ENCODE results near the gene GRK4. TPM values are rescaled to one million over a fixed set of nuclear protein-coding genes. Genes with fewer than 3 reads are reported as not detected.

GRK4 gene
- polyA plus RNA-seq, 1 donor: 11.2 TPM

DNA sequence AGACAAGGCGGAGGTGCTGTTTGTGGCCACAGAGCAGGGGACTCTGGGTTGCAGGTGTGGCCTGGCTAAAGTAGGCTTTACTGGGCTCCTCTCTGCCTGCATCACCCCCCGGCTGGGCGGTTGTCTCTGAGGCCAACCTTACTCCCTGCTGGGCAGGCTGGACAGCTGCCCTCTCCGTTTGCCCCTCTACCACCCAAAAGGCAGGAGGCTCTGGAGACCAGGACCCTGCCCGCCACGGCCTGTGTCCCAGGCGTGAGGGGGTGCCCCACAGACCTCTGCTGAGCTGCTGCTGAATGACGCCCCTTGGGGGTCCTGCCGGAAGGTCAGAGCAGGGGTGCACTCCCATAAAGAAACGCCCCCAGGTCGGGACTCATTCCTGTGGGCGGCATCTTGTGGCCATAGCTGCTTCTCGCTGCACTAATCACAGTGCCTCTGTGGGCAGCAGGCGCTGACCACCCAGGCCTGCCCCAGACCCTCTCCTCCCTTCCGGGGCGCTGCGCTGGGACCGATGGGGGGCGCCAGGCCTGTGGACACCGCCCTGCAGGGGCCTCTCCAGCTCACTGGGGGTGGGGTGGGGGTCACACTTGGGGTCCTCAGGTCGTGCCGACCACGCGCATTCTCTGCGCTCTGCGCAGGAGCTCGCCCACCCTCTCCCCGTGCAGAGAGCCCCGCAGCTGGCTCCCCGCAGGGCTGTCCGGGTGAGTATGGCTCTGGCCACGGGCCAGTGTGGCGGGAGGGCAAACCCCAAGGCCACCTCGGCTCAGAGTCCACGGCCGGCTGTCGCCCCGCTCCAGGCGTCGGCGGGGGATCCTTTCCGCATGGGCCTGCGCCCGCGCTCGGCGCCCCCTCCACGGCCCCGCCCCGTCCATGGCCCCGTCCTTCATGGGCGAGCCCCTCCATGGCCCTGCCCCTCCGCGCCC lies 110.0 kb downstream of the GRK4 start:
- DNase-seq: no peak

DNA sequence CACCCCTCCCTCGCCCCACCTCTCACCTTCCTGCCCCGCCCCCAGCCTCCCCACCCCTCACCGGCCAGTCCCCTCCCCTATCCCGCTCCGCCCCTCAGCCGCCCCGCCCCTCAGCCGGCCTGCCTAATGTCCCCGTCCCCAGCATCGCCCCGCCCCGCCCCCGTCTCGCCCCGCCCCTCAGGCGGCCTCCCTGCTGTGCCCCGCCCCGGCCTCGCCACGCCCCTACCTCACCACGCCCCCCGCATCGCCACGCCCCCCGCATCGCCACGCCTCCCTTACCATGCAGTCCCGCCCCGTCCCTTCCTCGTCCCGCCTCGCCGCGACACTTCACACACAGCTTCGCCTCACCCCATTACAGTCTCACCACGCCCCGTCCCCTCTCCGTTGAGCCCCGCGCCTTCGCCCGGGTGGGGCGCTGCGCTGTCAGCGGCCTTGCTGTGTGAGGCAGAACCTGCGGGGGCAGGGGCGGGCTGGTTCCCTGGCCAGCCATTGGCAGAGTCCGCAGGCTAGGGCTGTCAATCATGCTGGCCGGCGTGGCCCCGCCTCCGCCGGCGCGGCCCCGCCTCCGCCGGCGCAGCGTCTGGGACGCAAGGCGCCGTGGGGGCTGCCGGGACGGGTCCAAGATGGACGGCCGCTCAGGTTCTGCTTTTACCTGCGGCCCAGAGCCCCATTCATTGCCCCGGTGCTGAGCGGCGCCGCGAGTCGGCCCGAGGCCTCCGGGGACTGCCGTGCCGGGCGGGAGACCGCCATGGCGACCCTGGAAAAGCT lies 110.9 kb downstream of the GRK4 start, which contains the start of the genes HTT and HTT-AS:
TSS of gene HTT (plus strand) at position 604 of the 768 bp plus-strand sequence. CDS start at position 749, 145 bp downstream.
TSS of gene HTT-AS (minus strand) at position 461 of the 768 bp plus-strand sequence.
- peak; percentile 97 for DNase-seq

DNA sequence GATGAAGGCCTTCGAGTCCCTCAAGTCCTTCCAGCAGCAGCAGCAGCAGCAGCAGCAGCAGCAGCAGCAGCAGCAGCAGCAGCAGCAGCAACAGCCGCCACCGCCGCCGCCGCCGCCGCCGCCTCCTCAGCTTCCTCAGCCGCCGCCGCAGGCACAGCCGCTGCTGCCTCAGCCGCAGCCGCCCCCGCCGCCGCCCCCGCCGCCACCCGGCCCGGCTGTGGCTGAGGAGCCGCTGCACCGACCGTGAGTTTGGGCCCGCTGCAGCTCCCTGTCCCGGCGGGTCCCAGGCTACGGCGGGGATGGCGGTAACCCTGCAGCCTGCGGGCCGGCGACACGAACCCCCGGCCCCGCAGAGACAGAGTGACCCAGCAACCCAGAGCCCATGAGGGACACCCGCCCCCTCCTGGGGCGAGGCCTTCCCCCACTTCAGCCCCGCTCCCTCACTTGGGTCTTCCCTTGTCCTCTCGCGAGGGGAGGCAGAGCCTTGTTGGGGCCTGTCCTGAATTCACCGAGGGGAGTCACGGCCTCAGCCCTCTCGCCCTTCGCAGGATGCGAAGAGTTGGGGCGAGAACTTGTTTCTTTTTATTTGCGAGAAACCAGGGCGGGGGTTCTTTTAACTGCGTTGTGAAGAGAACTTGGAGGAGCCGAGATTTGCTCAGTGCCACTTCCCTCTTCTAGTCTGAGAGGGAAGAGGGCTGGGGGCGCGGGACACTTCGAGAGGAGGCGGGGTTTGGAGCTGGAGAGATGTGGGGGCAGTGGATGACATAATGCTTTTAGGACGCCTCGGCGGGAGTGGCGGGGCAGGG lies 111.7 kb downstream of the GRK4 start:
- DNase-seq: peak; percentile 61

DNA sequence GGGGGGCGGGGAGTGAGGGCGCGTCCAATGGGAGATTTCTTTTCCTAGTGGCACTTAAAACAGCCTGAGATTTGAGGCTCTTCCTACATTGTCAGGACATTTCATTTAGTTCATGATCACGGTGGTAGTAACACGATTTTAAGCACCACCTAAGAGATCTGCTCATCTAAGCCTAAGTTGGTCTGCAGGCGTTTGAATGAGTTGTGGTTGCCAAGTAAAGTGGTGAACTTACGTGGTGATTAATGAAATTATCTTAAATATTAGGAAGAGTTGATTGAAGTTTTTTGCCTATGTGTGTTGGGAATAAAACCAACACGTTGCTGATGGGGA lies 112.2 kb downstream of the GRK4 start:
- DNase-seq: no peak

DNA sequence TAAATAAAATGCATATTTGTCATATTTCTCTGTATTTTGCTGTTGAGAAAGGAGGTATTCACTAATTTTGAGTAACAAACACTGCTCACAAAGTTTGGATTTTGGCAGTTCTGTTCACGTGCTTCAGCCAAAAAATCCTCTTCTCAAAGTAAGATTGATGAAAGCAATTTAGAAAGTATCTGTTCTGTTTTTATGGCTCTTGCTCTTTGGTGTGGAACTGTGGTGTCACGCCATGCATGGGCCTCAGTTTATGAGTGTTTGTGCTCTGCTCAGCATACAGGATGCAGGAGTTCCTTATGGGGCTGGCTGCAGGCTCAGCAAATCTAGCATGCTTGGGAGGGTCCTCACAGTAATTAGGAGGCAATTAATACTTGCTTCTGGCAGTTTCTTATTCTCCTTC lies 114.4 kb downstream of the GRK4 start:
- no peak for DNase-seq

DNA sequence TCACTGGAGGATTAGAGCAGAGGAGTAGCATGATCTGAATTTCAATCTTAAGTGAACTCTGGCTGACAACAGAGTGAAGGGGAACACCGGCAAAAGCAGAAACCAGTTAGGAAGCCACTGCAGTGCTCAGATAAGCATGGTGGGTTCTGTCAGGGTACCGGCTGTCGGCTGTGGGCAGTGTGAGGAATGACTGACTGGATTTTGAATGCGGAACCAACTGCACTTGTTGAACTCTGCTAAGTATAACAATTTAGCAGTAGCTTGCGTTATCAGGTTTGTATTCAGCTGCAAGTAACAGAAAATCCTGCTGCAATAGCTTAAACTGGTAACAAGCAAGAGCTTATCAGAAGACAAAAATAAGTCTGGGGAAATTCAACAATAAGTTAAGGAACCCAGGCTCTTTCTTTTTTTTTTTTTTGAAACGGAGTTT lies 116.3 kb downstream of the GRK4 start:
- no peak for DNase-seq

DNA sequence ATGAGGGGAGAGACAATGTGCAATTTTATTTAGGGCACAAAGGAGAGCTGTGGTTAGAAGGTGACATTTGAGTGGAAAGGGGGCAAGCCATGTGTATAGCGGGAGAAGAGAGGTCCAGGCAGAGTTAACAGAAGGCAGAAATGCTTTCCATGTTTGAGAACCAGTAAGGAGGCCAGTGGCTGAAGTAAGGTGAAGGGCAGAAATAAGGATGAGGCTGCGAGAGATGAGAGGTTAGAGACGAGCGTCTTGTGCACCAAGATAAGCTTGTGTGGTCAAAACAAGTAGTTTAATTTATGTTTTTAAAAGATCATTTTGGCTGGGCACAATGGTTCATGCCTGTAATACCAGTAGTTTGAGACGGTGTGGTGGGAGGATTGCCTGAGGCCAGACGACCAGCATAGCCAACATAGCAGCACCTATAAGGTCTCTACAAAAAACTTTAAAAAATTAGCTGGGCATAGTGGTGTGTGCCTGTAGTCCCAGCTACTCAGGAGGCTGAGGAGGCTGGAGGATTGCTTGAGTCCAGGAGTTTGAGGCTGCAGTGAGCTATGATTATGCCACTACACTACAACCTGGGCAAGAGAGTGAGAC lies 119.6 kb downstream of the GRK4 start:
- no peak for DNase-seq

DNA sequence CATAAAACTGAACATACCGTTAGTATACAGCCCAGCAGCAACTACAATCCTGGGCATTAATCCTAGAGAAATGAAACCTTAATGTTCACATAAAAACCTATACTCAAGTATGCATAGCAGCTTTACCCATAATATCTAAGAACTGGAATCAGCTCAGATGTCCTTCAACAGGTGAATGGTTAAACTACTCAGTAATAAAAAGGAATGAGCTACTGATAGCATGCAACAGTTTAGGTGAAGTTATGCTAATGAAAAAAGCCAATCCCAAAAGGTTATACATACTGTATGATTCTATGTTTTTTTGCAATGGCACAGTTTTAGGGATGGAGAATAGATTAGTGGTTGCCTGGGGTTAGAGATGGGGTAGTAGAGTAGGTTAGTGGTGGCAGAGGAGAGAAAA lies 120.4 kb downstream of the GRK4 start:
- DNase-seq: no peak

DNA sequence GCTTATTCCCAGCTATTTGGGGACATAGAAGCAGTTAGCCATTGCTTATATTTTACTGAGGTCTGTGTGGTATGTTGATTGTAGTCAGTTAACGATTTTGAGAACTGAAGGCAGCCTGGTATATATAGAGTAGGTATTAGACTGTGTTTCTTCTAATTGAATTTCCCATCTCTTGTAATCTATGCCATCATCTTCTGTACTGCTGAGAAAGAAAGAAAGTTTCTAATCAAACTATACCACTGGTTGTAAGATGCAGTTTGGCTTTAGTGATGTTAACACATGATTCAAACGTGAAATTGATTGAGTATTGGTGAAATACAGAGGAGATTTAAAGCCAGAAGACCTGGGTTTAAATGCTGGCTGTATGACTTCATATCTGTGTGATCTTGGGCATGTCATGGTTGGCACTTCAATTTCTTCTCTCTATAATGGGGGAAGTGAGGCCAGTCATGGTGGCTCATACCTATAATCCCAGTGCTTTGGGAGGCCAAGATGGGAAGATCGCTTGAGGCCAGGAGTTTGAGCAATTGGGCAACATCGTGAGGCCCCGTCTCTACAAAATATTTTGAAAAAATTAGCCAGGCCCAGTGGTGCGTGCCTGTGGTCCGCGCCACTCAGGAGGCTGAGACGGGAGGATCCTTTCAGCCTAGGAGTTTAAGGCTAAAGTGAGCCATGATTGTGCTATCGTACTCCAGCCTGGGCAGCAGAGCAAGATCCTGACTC lies 122.7 kb downstream of the GRK4 start:
- DNase-seq: no peak

DNA sequence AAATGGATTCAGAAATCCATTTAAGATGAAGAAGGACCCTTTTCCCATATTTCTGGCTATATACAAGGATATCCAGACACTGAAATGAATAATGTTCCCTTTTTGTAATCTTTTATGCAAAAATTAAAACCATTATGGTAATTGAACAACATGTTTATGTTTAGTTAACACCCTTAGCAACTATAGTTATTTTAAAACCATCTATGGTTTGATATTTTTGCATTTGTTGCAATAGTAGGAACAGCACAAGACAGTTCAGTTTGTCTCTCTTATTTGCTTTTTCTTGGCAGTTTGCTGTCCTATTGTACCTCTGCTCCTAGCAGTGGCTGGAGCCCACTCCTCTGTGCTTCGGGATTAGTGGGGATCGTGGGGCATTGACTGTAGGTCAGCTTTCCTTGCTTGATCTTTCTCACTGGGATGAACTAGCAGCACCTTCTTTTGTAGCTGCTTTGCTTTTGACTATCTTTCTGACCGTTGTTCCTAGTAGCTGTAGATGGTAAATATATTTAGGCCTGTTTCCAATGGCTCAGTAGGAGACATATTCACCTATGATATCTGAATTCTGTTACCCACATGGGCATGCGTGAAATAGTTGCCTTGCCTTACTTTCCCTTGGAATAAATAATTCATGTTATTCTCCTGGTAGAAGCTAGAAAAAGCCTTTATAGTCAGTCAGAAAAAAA lies 123.9 kb downstream of the GRK4 start:
- no peak for DNase-seq

Other genes starting within 250 kb of the GRK4 start
- 19.0 TPM for gene TNIP2, start 207.2 kb upstream of the GRK4 start, polyA plus RNA-seq (ENCODE audit: insufficient read length)
- 41.3 TPM for gene SH3BP2, start 170.5 kb upstream of the GRK4 start, polyA plus RNA-seq (ENCODE audit: insufficient read length)
- gene ADD1, start 119.7 kb upstream of the GRK4 start, polyA plus RNA-seq (ENCODE audit: insufficient read length): 205 TPM
- 27.0 TPM for gene NOP14, start 165 bp upstream of the GRK4 start, polyA plus RNA-seq (ENCODE audit: insufficient read length)
- not detected for gene HTT-AS, start 111.0 kb downstream of the GRK4 start, polyA plus RNA-seq (ENCODE audit: insufficient read length)
- gene HTT, start 111.1 kb downstream of the GRK4 start, polyA plus RNA-seq (ENCODE audit: insufficient read length): 32.0 TPM

All from hindlimb muscle (tissue), 1 donor.